GM18520 (cell line): ENCODE results near the gene GRID2IP.

Experiments
- ATAC-seq: cut with Tn5 transposase; IDR thresholded peaks from one replicate; pipeline ENCODE4 v1.9.1; 2021; ENCODE audit not compliant: unreplicated experiment

Gene GRID2IP

DNA sequence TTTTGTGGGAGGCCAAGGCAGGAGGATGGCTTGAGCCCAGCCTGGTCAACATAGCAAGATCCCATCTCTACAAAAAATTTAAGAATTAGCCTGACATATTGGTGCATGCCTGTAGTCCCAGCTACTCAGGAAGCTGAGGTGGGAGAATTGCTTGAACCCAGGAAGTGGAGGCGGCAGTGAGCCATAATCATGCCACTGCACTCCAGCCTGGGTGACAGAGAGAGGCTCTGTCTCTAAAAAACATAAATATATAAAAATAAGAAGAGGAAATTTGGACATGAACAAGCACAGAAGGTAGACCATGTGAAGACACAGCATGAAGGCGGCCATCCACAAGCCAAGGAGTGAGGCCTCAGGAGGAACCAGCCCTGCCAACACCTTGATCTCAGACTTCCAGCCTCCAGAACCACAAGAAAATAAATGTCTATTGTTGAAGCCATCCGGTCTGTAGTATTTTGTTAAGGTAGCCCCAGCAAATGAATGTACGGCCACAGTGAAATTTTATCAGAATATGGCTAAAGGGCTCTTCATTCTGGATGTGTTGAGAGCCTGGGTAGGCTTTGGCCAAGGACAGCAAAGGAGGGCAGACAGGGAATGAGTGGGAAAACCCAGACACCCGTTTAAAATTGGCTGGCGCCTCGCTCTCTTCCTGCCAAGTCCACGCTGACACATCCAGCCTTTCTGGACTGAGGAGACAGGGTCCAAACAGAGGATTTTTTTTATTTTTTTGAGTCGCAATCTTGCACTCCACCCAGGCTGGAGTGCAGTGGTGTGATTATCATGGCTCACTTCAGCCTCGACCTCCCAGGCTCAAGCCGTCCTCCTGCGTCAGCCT is 12.9 kb upstream of the GRID2IP start:
- no peak for ATAC-seq

DNA sequence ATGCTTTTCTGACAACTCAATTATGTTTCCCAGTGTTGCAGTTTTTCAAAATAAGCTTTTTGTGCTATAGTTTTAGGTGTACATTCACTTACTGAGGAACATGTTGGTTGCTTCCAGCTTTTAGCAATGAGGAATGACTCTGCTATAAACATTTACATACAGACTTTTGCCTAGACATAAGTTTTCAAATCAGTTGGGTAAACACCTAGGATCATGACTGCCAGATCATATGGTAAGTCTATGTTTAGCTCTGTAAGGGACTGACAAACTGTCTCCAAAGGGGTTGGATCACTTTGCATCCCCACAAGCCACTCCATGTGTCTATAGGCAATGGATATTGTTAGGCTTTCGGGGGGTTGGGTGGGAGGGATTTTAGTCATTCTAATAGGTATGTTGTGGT is 10.8 kb upstream of the GRID2IP start:
- no peak for ATAC-seq

DNA sequence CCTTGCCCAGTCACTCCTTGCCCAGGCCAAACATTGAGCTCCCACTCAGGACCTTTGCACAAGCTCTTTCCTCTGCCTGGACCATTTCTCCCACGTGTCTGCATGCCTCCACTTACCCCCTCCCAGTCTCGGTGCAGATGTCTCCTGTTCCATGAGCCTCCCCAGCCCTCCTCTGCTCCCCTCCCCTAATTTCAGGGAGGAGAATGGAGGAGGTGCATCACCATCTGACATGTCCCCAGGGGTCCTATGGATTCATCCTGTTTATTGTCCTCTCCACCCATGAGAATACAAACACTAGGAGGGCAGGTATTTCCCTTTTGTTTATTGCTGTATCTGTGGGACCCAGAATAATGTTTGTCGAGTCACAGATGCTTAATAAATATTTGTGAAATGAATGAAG is 8.6 kb upstream of the GRID2IP start:
- ATAC-seq: no peak

DNA sequence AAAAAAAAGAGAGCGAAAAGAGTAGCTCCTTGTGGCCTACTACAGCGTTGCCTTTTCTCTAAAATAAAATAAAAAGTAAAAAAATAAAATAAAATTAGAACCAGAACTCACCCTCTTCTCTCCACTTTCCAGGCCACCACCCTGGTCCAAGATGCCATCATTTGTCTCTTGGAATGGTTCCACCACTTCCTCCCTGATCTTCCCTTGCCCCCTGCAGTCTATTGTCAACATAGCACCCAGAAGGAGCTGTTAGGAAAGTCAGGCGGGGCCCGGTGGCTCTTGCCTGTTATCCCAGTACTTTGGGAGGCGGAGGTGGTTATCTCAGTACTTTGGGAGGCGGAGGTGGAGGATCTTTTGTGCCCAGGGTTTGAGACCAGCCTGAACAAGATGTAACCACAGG is 7.6 kb upstream of the GRID2IP start:
- ATAC-seq: no peak

DNA sequence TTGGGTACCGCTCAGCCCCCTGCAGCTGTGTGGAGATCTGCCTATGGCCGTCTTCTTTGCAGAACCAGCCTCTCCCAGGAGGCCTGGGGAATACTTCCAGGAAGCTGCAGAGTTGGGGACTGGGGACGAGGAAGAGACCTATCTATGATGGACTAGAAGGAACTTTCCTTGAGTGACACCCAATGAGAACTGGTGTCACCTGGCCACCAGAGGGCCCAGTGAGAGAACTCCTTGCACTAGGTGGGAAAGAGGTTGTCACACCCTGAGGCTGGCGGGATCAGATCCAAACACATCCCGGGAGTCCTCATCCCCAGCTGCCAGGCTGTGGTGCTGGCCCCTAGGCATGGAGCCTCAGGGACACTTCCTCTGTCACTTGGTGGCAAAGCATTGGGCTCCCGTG is 4.9 kb upstream of the GRID2IP start:
- no peak for ATAC-seq

DNA sequence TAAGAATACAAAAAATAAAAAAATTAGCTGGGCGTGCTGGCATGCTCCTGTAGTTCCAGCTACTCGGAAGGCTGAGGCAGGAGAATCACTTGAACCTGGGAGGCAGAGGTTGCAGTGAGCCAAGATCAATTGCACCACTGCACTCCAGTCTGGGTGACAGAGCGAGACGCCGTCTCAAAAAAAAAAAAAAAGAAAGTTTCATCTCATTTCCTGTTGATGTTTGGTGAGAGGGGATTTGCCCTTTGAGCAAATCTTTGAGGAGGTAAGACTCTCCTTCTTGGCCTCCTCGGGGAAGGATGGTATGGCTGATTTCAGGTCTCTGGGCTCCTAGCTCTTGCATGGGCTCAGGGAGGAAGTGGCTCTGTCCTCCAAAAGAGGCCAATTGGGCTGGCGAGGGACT is 3.6 kb upstream of the GRID2IP start:
- no peak for ATAC-seq

DNA sequence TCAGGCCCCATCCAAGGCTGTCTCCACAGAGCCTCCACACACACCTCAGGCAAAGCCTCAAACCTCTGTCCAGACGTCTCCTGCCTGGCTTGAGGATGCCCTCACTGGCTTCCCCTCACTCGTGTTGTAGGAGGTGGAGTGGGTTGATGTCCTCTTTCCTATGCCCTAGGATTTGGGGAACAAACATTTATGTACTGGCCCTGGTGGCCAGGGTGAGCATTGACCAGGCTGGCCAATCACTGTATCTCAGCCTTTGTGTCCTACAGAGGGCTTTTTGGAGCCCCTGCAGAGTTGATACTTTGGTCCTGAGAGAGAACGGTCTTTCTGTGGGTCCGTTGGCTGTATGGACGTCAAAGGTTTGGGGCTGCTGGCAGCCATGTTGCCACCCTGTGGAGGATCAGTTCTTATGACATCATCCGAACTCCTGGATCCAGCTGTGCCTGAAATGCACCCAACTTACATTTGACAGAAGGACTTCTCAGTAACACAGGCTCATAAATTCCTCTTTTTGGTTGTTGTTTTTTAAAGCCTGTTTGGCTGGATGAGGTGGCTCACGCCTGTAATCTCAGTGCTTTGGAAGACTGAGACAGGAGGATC is 2.3 kb upstream of the GRID2IP start:
- no peak for ATAC-seq

DNA sequence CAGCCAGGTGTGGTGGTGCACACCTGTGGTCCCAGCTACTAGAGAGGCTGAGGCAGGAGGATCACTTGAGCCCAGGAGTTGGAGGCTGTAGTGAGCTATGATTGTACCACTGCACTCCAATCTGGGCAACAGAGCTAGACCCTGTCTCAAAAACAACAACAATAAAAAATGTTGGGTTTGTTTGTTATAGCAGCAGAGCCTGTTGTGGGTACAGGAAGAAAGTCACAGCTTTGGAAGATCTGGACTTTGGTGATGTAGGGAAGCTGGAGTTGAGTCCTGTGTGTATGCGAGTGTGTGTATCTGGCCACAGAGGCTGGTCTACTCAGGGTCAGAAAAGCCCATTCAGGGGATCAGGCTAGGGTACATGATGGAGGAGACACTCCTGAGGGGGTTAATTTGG is 3.9 kb downstream of the GRID2IP start:
- no peak for ATAC-seq

DNA sequence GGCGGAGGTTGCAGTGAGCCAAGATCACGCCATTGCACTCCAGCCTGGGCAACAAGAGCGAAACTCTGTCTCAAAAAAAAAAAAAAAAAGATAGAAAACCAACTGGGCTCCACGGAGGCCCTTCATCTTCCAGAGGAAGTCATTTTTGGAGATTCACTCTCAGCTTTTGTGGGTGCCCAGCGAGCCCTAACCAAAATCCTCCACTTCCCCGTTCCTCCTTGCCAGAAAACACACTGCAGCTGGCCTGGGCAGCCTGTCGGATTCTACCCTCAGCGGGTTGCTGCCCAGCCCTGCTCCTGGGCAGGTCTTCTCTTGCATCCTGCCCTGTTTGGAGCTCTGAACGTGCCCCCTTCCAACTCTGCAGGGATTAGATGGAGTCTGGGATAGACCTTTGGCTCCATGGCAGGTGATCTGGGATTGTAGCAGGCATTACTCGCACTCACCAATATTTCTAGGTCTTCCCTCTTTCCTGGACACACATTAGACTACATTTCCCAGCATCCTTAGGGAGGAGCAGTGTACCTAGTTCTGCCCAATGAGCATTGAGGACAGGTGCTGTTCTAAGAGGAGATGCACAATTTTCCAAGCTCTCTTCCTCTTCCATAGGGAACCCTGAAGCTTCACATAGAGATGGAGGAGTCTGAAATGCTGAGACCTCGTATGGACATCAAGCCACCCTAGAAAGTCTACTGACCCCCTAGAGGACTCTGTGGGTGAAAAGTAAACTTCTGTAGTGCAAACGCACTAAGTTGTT is 4.6 kb downstream of the GRID2IP start:
- ATAC-seq: no peak

DNA sequence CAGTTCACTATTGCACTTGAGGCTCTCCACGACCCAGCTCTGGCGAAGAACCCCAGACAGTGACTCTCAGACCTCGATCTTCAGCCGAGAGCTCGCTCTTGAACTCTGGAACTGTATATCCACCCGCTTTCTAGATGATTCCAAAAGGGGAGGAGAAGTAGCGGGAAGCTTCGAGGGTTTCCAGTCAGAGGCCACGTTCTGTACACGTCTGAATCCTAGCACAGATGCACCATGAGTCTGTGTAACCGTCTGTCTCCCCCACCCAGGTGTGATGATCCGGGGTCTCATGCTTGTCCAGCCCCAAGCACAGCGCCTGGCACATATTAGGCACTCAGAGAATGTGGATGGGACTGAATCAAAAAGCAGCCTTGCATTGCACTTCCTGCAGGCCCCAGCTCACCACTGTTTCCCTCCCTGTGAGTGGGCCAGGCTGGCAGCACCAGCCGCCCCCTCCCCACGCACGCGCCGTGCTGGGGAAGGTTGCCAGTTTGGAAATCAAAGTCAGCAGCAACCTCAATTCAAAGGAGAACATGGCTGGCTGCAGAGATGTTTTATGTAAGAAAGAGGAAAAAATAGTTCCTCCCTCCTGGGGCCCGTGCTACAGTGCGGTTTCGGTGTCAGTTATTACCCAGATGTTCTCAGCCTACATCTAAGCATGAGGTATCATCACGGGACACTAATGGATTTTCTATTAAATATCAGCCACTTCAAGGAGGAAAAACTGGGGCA is 5.7 kb downstream of the GRID2IP start:
- ATAC-seq: no peak

DNA sequence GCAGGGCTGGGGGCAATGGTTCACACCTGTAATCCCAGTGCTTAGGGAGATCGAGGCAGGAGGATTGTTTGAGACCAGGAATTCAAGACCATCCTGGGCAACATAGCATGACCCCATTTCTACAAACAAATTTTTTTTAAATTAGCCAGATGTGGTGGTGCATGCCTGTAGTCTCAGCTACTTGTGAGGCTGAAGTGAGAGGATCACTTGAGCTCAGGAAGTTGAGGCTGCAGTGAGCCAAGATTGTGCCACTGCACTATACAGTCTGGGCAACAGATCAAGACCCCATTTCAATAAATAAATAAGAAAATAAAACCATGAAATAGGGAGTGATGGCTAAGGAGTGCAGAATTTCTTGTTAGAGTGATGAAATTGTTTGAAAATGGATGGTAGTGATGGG is 8.9 kb downstream of the GRID2IP start:
- no peak for ATAC-seq

DNA sequence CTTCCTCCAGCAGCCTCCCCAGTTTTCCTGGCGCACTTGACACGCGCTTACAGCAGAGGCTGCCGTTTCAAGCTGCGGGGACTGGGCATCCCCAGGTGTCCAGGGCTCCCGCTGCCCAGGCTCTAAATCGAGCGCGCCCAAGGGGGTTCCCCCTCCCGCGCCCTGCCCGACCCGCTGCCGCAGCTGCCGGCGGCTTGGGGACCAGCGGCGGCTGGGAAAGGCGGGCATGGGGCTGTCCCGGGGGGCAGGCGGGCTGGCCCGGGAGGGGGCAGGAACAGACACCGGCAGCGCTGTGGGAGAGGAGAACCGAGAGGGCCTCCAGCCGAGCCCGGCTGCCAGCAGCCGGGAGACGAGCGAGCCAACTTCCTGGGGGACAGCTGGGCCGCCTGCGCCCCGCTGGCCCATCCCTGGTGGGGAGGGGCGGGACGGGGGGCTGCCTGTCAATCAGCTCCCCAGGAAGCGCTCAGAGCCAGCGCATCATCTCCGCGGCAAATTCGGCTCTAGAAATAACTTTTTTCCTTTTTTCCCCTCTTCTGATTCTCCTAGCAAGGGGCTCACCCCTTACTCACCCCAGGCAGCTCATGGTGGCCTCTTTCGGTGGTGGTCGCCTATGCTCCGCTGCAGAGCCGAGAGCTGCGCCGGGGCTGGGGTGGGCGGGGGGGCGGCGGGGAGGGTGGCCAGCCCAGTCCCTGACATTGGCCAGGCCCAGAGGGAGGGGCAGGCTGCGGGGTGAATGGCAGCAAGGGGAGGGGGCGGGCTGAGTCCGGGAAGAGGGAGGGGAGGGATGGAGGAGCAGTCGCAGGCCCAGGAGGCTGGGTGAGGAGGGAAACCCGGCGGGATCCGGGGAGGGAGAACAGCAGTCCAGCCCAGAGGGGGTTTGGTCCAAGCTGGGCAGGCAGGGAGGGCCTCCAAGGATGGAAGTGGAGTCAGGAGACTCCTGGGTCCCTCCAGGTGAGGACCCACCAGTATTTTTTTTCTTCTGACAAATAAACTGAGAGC is 14.7 kb downstream of the GRID2IP start:
- ATAC-seq: no peak

DNA sequence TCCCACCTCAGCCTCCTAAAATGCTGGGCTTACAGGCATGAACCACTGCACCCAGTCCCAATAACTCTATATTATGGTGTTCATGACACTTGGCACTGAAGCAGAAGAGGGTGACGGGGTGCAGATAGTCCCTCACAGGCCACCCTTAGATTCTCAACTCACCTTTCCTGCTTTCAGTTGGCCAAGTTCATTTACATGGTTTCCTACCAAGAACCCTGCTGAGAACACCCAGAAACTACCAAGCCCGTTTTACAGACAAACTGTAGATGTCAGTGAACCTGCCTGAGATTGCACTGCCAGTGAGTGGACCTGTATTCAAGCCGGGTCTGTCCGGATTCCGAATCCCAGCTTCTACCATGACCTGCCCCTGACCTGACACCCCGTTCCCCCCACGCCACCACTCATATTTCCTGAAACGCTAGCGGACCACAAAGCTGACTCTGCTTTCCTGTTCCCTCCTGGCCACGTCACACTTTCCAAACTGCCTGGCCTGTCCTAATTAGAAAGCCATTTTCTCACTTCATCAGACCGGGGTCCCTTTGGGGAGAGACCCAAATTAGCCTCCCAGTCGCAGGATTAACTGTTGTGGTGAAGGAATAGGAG is 17.3 kb downstream of the GRID2IP start:
- ATAC-seq: no peak

DNA sequence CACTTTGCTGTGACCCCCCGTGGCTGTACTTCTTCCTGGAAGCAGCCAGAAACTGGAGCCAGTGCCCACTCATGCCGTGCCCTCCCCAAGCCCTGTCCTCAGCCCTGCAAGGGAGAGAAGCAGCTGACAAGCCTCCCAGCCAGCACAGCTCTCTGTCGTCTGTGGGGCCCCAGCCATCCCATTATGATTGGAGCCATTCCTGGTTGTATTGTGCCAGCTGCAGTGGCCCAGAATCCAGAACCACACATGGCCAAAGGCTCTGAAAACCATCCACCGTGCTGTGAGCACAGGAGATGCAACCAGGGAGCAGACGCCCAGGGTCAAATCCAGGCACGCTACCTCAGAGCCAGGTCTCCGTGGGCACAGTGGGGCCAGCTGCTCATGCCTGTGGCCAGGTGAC is 18.7 kb downstream of the GRID2IP start:
- no peak for ATAC-seq

DNA sequence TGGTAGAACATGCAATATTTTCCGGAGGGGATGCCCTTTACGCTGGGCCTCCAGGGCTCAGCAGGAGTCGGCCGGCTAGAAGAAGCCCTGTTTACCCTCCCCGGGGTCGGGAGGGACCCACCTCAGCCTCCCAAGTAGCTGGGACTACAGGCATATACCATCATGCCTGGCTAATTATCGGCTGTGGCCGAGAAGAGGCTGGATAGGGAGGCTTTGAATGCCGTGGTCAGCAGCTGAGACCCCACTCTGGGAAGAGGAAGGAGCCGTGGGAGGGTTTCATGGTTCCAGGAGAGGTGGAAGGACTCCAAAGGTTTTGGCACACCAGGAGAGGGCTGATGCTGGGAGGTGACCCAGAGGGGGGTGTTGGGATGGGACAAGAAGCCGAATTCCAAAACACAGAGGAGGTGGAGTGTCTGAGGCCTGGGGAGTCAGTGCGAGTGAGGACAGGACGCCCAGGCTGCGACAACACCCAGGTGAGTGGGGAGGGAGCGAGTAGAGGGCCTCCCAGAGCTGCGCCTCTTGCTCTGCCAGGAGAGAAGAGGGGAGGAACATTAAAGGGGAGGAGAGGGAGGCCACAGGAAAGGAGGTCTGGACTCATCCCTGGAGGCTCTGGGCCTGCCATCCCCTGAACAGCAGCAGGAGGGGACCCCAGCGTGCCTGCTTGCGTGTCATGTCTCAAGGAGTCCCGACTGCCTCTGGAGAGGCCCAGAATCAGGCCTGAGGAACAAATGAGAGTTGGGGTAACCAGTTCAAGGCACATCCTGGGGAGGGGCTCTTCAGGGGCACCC is 19.6 kb downstream of the GRID2IP start:
- ATAC-seq: no peak

DNA sequence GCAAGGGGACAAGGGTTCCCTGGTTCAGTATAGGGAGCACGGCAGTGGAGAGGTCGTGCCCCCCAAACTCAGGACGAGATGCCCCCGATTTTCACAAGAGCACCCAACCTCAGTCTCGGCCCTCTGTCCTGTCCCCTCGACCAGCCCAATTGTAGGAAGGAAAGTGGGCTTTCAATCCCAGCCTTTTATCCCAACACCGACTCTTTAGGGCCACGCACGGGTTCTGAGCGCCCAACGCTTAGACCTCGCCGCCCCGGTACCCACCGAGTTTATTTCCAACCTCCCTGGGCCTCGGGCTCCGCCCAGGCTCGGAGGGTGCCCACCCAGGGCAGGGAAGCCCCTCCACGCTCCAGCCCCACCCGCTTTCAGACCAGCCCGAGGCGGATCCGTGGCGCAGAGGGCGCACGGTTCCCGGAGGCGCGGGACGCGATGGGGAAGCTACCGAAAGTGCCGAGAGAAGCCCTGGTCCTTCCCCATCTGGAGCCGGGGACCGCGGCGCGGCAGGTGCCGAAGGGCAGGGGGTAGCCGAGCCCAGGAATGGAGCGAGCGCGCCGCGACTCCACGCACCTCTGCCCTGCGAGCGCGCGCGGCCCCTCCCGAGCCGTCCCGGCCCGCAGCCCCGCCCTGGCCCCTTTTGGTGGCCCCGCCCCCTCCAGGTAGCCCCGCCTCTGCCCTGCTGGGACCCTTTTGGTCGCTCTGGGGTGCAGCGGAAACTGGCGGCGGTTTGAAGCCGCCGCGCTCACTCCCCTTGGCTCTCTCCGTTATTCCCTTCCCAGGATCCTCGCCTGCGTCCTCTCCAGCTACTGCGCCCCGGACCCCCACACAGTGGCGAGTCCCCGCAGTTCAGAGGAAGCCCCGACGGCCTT is 20.4 kb downstream of the GRID2IP start:
- ATAC-seq: no peak

DNA sequence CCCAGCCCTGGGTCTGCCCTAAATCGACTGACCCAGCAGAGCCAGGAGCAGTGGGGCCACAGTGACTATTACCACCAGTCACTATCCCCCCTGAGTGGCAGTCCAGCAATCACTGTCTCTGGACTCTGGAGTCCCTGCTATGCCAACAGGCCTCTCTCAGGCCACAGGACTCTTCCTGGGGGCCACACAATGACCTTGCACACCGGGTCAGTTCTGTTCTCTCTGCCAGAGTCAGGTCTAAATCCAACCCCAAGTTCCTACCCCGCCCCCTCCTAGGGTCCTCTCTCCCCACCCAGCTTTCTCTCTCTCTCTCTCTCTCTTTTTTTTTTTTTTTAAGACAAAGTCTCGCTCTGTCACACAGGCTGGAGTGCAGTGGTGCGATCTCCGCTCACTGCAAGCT is 21.6 kb downstream of the GRID2IP start:
- no peak for ATAC-seq
